GM19238 (cell line): Measurements from ENCODE around the gene C16orf82.

Source experiments
- DNase-seq: peaks from one replicate; pipeline ENCODE4 v3.0.0; 2011; ENCODE audit warnings: low spot score; ENCODE audit not compliant: insufficient read length

C16orf82 gene

DNA sequence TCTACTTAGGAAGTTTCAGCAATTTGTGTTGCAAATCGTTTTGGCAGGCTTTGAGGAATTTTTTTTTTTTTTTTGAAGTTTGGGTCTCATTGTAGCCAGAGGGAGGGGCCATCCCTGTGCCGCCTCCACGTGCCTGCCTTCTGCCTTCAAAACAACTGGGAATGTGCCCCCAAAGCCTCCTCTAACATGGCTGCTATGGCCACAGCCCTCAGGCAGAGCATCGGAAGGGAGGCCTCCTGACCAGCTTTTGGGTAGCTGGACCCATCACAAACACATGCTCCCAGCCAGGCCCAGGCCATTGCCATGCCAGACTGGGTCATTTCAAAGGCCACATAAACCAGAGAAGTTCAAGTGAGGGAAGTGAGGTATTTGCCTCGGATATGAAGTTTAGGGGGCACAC is 21.5 kb downstream of the C16orf82 start:
- no peak for DNase-seq

GRCh38 chr16:27096375-27096774 is 29.6 kb downstream of the C16orf82 start:
- DNase-seq: no peak

DNA sequence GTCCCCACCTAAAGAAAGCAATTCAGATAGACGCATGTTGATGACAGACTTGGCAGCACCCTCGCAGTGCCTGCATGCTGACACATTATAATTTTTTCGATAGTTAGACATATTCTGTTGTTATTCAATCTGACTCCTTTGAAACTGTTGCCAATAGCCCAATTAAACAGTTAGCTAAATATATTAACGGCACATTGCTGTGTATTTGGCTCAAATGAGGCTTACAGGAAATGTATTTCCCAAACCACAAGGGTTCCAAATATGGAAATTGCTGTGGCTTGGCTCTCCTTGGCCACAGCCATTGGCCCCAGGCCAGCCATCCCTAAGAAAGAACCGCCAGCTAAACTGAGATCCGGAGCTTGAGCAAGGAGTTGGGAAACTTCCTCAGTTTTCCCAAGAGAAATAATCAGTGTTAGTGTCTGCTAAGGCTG is 31.1 kb downstream of the C16orf82 start:
- no peak for DNase-seq

DNA sequence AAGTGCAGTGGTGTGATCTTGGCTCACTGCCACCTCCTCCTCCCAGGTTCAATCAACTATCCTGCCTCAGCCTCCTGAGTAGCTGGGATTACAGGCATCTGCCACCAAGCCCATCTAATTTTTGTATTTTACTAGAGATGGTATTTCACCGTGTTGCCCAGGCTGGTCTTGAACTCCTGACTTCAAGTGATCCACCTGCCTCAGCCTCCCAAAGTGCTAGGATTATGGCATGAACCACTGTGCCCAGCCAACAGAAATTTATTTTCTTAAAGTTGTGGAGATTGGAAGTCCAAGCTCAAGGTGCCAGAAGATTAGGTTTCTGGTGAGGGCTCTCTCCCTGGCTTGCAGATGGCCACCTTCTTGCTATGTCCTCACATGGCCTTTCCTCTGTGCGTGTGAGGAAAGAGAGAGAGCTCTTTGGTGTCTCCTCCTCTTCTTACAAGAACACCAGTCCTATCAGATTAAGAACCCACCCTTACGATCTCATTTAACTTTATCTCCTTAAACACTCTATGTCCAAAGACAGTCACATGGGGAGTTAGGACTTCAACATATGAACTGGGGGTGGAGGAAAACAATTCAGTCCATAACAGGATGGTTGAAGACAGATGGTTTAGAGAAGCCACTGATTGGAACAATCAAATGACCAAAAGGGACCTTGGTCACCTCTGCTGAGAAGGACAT is 31.8 kb downstream of the C16orf82 start:
- DNase-seq: no peak

DNA sequence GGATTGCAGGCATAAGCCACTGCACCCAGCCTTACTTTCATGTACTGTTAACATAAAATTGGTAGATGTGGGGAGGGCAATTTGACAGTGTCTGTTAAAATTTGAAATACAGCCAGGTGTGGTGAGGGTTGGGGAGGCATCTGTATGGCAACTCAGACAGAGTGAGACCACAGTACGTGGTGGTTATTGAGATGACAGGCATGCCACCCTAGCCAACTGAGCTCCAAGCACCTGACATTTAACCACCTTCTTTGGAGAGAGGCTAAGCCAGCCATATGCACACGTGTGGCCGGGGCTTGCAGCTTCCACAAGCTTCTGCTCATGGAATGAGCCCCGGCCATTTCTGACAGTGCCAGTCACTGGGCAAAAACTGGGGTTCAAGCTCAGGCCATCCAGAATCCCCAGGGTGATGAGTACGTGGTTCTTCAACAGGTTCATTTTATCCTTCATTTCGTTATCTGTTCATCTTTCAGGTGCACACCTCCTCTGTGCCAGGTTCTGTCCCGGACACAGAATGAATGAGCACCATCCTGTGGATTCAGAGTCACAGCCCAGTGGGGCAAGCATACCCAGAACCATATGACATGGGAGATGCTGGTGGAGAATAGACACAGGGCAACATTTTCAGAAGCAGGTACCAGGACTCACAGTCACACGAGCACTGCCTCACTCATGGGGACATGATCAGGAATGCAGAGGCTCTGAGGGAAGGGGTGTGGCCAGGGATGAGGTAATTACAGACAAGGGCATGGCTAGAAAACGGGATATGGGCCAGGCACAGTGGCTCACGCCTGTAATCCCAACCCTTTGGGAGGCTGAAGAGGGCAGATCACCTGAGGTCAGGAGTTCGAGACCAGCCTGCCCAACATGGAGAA is 36.2 kb downstream of the C16orf82 start:
- DNase-seq: no peak

- no peak for DNase-seq
Measured at GRCh38 chr16:27103954-27104353, 37.2 kb downstream of the C16orf82 start.

- no peak for DNase-seq
Measured at GRCh38 chr16:27106305-27106704, 39.6 kb downstream of the C16orf82 start.

DNA sequence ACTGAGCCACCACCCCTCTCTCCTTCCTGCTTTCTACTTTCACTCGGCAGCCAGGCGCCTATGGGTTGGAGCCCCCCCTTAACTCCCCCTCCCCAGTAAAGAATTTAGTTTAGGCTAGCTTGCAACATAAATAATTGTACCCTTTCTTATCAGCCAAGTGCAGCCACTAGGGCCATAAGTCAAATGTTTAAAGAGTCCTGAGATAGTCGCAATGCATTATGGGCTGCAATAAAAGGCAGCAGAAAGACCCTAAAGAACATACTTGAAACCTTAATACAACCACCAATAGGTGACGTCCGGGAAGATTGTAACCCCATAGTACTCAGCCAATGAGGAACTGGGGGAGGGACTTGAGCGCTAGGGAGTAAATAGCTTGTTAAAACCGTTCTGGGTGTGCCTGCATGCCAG is 40.5 kb downstream of the C16orf82 start:
- no peak for DNase-seq

GRCh38 chr16:27108051-27108770 is 41.5 kb downstream of the C16orf82 start:
- no peak for DNase-seq

- DNase-seq: no peak
Measured at GRCh38 chr16:27108826-27109665, 42.3 kb downstream of the C16orf82 start.

GRCh38 chr16:27109666-27110523 is 43.2 kb downstream of the C16orf82 start:
- peak; percentile 72 for DNase-seq

GRCh38 chr16:27110524-27110896 is 43.8 kb downstream of the C16orf82 start:
- DNase-seq: no peak

DNA sequence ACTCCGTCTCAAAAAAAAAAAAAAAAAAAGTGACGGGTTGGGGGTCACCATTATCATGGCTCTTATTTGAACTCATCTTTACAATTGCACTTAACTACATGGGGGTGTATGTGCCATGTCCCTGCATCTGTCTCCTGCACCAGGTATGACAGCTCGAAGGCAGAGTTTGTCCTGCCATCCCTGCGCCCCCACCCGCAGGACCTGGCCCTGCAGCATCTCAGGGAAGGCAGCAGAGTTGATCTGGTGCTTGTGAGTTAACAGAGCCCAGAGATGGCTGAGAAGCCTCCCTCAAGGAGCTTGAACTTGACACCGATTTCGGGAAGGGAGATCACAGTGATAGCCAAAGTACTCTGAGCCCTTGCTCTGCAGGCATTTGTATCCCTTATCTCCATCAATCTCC is 44.8 kb downstream of the C16orf82 start:
- no peak for DNase-seq

DNA sequence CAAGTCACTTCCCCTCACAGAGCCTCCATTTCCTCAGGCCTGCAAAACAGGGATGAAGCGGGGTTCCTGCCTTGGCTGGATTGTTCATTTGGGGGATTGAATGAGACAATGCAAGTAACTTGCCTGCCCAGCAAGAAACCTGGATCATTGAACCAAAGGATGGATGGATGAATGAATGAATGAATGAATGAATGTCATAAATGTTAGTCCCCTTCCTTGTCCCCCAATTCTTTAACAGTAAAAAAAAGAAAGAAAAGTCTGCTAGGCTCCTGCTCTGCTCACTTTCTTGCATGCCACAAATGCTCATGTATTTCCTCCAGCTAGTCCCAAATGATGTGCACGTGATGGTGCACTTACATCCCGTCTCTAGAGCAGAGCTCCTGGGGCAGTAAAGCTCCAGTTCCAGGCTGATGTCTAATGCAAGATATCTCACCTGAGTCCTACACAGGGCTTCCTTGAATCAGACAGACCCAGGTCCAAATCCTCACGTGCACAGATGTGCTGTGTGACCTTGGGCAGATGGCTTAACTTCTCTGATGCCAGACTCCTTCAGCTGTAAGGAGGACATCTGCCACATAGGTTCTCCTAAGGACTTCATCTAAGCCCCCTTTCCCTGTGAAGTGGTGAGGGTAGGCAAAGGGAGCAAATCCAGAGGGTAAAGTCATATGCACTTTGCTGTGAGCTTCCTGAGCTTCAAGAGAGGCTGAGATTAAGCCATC is 45.5 kb downstream of the C16orf82 start:
- no peak for DNase-seq

- DNase-seq: peak; percentile 21
Measured at GRCh38 chr16:27113341-27113841, 46.7 kb downstream of the C16orf82 start.

DNA sequence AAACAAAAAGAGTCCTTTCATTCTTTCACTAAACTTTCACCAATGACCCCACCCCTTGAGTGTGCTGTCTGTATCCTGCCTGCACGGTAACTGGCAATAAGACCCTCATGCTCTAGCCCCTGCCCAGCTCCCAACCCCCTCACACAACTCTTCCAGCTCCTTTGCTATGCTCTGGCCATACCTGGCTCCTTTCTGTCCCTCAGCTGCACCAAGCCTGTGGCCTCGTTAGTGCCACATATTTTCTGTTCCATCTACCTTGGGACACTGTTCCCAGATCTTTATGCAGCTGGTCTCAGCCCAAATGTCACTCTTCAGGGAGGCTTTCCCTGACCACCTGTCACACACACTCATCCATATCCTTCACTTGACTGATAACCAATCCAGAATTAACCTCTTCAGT is 47.3 kb downstream of the C16orf82 start:
- DNase-seq: no peak

DNA sequence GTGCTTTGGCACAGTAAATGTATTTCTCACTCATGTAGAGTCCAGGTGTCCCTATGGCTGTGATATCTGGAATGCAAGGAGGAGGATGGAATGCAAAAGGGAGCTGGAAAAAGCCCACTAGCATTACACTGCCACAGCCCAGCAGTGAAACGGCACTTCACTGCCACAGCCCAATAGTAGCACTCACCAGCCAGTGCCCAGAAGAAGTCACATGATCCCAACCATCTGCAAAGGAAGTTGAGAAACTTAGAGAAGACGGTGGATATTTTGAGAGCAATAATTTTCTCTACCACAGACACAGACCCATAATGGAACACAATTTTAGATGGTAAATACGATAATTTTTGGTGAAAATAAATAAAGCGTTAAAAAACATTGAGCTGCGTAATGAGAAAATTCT is 51.8 kb downstream of the C16orf82 start:
- no peak for DNase-seq
